ENCODE results near the gene ACSL5. TPM values are rescaled to one million over a fixed set of nuclear protein-coding genes. Genes with fewer than 3 reads are reported as not detected.

Gene ACSL5
- total and polyA plus RNA-seq, 2 of the 8 experiments (the other 6 are each of a cell fraction or from before 2014, with no cell fraction given) = not detected

- TF ChIP-seq SIRT6 (IDR thresholded peaks at IDR 0.05; ENCODE audit: low read length) (no peak), TAF1 (IDR thresholded peaks at IDR 0.05; ENCODE audit: low read depth, low read length) (no peak), FOSL1 (IDR thresholded peaks at IDR 0.05; ENCODE audit: insufficient read depth, low read depth, low read length) (no peak), GABPA (IDR thresholded peaks at IDR 0.05; ENCODE audit: borderline replicate concordance, insufficient read depth, low read length) (no peak)
These were observed 38.8 kb downstream of the ACSL5 start (continued) for GRCh38 chr10:112412696-112413095.
